Spleen (tissue), 11 donors: ENCODE results near the gene MAP2K5. TPM values are rescaled to one million over a fixed set of nuclear protein-coding genes. Genes with fewer than 3 reads are reported as not detected.

Source experiments
- DNase-seq: peaks from one replicate; pipeline ENCODE4 v3.0.0-alpha.2; 2020
- H3K27ac ChIP-seq, 8 donors: fragments of 200-600 bp; sonication (generic) in 7 of 8; 1 replicate in 4 of 8; 2 replicates in 4 of 8; pipeline versions ENCODE4 v1.5.0 to v1.8.0; 2016 to 2021; ENCODE audit warnings: inconsistent platforms in 4 of 8, mild to moderate bottlenecking in 4 of 8, moderate library complexity in 1 of 8
- H3K27me3 ChIP-seq, 7 donors: fragments of 200-600 bp; sonication (generic) in 6 of 7; replicated peaks in 1 of 7; 1 replicate in 4 of 7; 2 replicates in 3 of 7; pipeline versions ENCODE4 v1.5.0 to v1.8.0; 2016 to 2021; ENCODE audit warnings: inconsistent platforms in 3 of 7, mild to moderate bottlenecking in 1 of 7
- H3K36me3 ChIP-seq, 6 donors: fragments of 200-600 bp; sonication (generic) in 5 of 6; 1 replicate in 4 of 6; 2 replicates in 2 of 6; pipeline versions ENCODE4 v1.5.0 to v1.8.0; 2016 to 2021; ENCODE audit warnings: inconsistent platforms in 2 of 6
- H3K4me1 ChIP-seq, 6 donors: fragments of 200-600 bp; sonication (generic) in 5 of 6; 1 replicate in 3 of 6; 2 replicates in 3 of 6; pipeline versions ENCODE4 v1.5.0 to v1.8.0; 2016 to 2021; ENCODE audit warnings: inconsistent platforms in 3 of 6
- H3K4me3 ChIP-seq, 8 donors: fragments of 200-600 bp; sonication (generic) in 7 of 8; 1 replicate in 4 of 8; 2 replicates in 4 of 8; pipeline versions ENCODE4 v1.5.0 to v1.8.0; 2016 to 2021; ENCODE audit warnings: inconsistent platforms in 4 of 8, mild to moderate bottlenecking in 4 of 8, moderate library complexity in 2 of 8
- H3K9me3 ChIP-seq, 8 donors: fragments of 200-600 bp; sonication (generic) in 7 of 8; 1 replicate in 4 of 8; 2 replicates in 4 of 8; pipeline versions ENCODE4 v1.5.0 to v1.8.0; 2016 to 2021; ENCODE audit warnings: inconsistent platforms in 4 of 8
- CTCF ChIP-seq, 11 experiments: fragments of 200-600 bp in 7 of 11; fragments of 450-650 bp in 4 of 11; sonication (generic) in 4 of 11; IDR thresholded peaks in 8 of 11; conservative IDR thresholded peaks in 3 of 11; 1 replicate in 7 of 11; 2 replicates in 4 of 11; pipeline versions ENCODE4 v1.4.0 to v1.8.0; 2016 to 2021; ENCODE audit warnings: antibody characterized with exemption in 11 of 11, inconsistent platforms in 4 of 11, mild to moderate bottlenecking in 1 of 11
- POLR2A ChIP-seq, 3 donors: fragments of 450-650 bp; IDR thresholded peaks; one replicate each; pipeline ENCODE4 v1.5.1; 2017; ENCODE audit warnings: antibody characterized with exemption in 3 of 3, mild to moderate bottlenecking in 1 of 3
- POLR2AphosphoS5 ChIP-seq, 3 donors: sonication (generic); formaldehyde crosslinking; IDR thresholded peaks; one replicate each; pipeline ENCODE4 v1.5.1; 2017; ENCODE audit warnings: antibody characterized with exemption in 3 of 3
- WGBS, 5 donors: extraction: QIAGEN DNeasy Blood & Tissue Kit in 3 of 5; methylation state at CpG; one replicate each; pipeline versions ENCODE4 v1.1.5 to v1.1.7; 2013 to 2018; 5-methylcytosine and 5-hydroxymethylcytosine counted together
- intact Hi-C: fragments of 100-400 bp; cut with DNase I; formaldehyde crosslinking; loops from one replicate; pipeline ENCODE4 v1.15.0; 2023; ENCODE audit warnings: low total_unique reads
- polyA plus RNA-seq, 3 donors: library from polyadenylated mRNA; stranded (reverse); fragments of 200-250 nt; gene quantifications; one replicate each; pipeline ENCODE4 v1.2.1, GENCODE V29; 2013
- total RNA-seq, 7 donors: library from RNA; depleted of rRNA in 3 of 7; stranded (reverse); fragments of >200 nt in 3 of 7; fragmentation: NEBNext Ultra II Directional in 4 of 7; extraction: Animal tissue kit (Norgen Biotek cat#: 25700) in 4 of 7; gene quantifications; one replicate each; pipeline versions ENCODE4 v1.1.0 to v1.2.1, GENCODE V29; 2016 to 2021
- donor health status: healthy with polysubstance abuse.
- donor health status: DM: no; HTN: no; CAD: no; lungs with moderate emphysema.
- donor health status: DM: no; HTN: no; CAD: no.
- donor health status: Bipolar disorder and iron deficiency.
- donor health status: healthy.
- donor health status: DM: no; HTN: no; CAD: no.
- donor health status: DM: yes; HTN: yes; CAD: no.

MAP2K5 gene
- total and polyA plus RNA-seq, 10 donors = 8.4 to 30.4 (median 14.6) TPM

DNA sequence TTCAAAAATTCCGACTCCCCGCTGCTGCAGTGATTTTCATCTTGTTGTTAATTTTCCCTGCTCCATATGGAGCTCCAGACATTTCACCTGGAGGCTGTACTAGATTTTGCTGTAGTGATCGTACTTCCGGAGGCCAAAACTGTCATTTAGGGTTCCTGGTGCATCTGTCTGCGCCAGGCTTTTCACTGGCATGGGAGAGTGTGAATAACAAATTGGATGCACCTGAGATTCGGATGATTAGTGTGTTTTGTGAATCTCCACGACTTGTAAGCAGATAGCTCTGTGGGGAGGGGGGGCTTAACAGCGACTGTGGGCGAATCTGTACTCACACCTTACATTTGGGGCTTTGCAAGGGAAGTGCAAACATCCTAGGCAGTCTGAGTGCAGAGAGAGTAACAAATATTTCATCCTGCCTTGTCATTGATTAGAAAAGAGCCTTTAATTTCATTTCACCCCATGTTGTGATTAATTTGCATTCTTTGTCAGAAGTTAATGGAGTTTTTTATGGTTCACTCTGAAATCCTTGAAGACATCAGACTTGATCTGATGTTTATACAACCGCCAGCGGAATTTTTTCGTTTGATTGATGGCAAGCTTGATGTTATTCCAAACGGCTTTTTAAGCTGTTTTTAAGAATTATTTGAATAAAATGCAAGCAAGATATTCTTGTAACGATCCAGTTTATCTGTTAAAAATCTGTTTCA is 190.3 kb downstream of the MAP2K5 start:
- Histone ChIP-seq H3K9me3 (no peaks in the 10 kb centered on the region), H3K4me1 (peaks cover 0 to 8% (median 0%) of the 10 kb centered on the region in 6 donors), H3K4me3 (no peak overlapping the region), H3K36me3 (no peaks in the 10 kb centered on the region), H3K27ac (no peak overlapping the region), H3K27me3 (no peaks in the 10 kb centered on the region)
- WGBS, 5 donors = 91 to 96% (median 93%) methylated on average over 14 of the region's 14 CpGs
- intact Hi-C loops = no loop called here
- DNase-seq = no peak
- TF ChIP-seq POLR2A (IDR thresholded peaks at IDR 0.05) = no peak
- no peak for TF ChIP-seq CTCF (IDR thresholded peaks at IDR 0.05 in 8 of 11, conservative IDR thresholded peaks at IDR 0.05 in 3 of 11)
- no peak for TF ChIP-seq POLR2AphosphoS5 (IDR thresholded peaks at IDR 0.05)

GRCh38 chr15:67735896-67736295 is 193.4 kb downstream of the MAP2K5 start:
- Histone ChIP-seq H3K4me3 (no peak overlapping the region), H3K36me3 (no peaks in the 10 kb centered on the region), H3K4me1 (peaks cover 0 to 8% (median 0%) of the 10 kb centered on the region in 6 donors), H3K9me3 (no peaks in the 10 kb centered on the region), H3K27ac (no peak overlapping the region), H3K27me3 (no peaks in the 10 kb centered on the region)
- intact Hi-C loops = no loop called here
- TF ChIP-seq POLR2A (IDR thresholded peaks at IDR 0.05) (no peak), POLR2AphosphoS5 (IDR thresholded peaks at IDR 0.05) (no peak), CTCF (IDR thresholded peaks at IDR 0.05 in 8 of 11, conservative IDR thresholded peaks at IDR 0.05 in 3 of 11) (no peak)
- DNase-seq = no peak
- 3 to 7% (median 6%) methylated on average over 2 of the region's 2 CpGs for WGBS, 5 donors

- no peak overlapping the region for H3K27ac ChIP-seq
- WGBS, 5 donors = 88 to 100% (median 90%) methylated on average over 2 of the region's 2 CpGs
- H3K4me3 ChIP-seq = no peak overlapping the region
- peaks cover 0 to 13% (median 0%) of the 10 kb centered on the region in 6 donors for H3K4me1 ChIP-seq
- no peaks in the 10 kb centered on the region for H3K9me3 ChIP-seq
- no peak for TF ChIP-seq CTCF (IDR thresholded peaks at IDR 0.05 in 8 of 11, conservative IDR thresholded peaks at IDR 0.05 in 3 of 11)
- no peak for TF ChIP-seq POLR2A (IDR thresholded peaks at IDR 0.05)
- TF ChIP-seq POLR2AphosphoS5 (IDR thresholded peaks at IDR 0.05) = no peak
- no peaks in the 10 kb centered on the region for H3K36me3 ChIP-seq
- intact Hi-C loops = no loop called here
- no peak for DNase-seq
- no peaks in the 10 kb centered on the region for H3K27me3 ChIP-seq
These were observed 194.3 kb downstream of the MAP2K5 start for GRCh38 chr15:67736810-67737209.

GRCh38 chr15:67738056-67738455 is 195.6 kb downstream of the MAP2K5 start:
- TF ChIP-seq POLR2AphosphoS5 (IDR thresholded peaks at IDR 0.05) (no peak), CTCF (IDR thresholded peaks at IDR 0.05 in 8 of 11, conservative IDR thresholded peaks at IDR 0.05 in 3 of 11) (no peak), POLR2A (IDR thresholded peaks at IDR 0.05) (no peak)
- intact Hi-C loops = no loop called here
- no peak overlapping the region for H3K4me3 ChIP-seq
- no peaks in the 10 kb centered on the region for H3K36me3 ChIP-seq
- H3K27me3 ChIP-seq = no peaks in the 10 kb centered on the region
- WGBS, 5 donors = 72 to 75% (median 73%) methylated on average over 4 of the region's 4 CpGs
- DNase-seq = no peak
- no peaks in the 10 kb centered on the region for H3K9me3 ChIP-seq
- peaks cover 0 to 13% (median 0%) of the 10 kb centered on the region in 6 donors for H3K4me1 ChIP-seq
- H3K27ac ChIP-seq = no peak overlapping the region
